C4-2B (cell line): ENCODE data around the gene GALNTL6.

Source experiments
- H3K27ac ChIP-seq: fragments of 450-650 bp; 2 replicates; pipeline ENCODE4 v1.5.1; 2017
- ZFX ChIP-seq: fragments of 450-650 bp; IDR thresholded peaks from 2 replicates; pipeline ENCODE4 v1.6.1; 2017
- TF ChIP-seq, protein P1 (sequence below): fragments of 450-650 bp; conservative IDR thresholded peaks from 2 replicates; pipeline ENCODE4 v1.5.1; 2017; ENCODE audit warnings: mild to moderate bottlenecking

Gene GALNTL6

DNA sequence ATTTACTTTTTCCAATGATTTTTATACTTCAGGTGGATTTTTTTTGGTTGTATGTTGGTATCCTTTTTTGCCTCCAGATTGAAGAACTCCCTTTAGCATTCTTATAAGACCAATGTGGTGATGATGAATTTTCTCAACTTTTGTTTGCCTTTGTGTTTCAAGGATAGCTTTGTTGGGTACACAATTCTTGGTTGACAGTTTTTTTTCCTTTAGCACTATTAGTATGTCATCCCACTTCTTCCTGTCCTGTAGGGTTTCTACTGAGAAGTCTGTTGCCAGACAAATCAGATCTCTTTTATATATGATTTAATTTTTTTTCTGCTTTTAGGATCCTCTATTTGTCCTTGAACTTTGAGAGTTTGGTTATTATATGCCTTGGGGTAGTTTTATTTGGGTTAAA, 892.4 kb downstream of the GALNTL6 start:
- TF ChIP-seq ZFX, result no peak
- H3K27ac ChIP-seq, result no peak overlapping the region

DNA sequence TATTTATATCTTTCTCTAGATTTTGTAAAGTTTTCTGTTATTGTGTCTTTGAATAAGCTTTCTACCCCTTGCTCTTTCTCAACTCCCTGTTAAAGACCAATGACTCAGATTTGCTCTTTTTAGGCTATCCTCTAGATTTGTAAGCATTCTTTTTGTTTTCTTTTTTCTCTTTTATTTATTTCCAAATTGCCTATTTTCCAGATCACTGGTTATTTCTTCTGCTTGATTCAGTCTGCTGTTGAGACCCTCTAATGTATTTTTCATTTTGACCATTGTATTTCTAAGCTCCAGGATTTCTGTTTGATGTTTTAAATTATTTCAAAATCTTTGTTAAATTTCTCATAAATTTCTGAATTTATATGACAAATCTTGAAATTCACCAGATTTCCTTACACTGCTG, 892.8 kb downstream of the GALNTL6 start:
- no peak for TF ChIP-seq ZFX
- TF ChIP-seq, protein P1, sequence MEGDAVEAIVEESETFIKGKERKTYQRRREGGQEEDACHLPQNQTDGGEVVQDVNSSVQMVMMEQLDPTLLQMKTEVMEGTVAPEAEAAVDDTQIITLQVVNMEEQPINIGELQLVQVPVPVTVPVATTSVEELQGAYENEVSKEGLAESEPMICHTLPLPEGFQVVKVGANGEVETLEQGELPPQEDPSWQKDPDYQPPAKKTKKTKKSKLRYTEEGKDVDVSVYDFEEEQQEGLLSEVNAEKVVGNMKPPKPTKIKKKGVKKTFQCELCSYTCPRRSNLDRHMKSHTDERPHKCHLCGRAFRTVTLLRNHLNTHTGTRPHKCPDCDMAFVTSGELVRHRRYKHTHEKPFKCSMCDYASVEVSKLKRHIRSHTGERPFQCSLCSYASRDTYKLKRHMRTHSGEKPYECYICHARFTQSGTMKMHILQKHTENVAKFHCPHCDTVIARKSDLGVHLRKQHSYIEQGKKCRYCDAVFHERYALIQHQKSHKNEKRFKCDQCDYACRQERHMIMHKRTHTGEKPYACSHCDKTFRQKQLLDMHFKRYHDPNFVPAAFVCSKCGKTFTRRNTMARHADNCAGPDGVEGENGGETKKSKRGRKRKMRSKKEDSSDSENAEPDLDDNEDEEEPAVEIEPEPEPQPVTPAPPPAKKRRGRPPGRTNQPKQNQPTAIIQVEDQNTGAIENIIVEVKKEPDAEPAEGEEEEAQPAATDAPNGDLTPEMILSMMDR, result no peak

DNA sequence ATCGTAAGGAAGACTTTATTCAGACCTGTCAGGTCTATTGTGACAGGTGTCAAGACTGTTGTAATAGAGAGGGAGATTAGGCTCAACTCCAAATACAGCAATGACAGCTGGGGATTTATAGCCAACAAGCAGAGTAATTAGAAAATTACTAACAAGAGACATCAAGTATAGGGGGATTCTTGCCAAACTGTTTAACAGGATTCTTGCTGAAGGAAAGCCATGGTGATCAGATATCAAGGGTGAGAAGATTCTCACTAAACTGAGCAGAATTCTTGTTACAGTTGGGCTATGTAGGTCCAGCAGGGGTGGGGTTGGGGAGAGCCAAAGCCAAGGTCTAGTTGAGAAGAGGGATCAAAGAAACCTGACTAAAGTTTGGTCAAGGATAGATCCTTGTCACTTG, 894.4 kb downstream of the GALNTL6 start:
- H3K27ac ChIP-seq, result no peak overlapping the region
- TF ChIP-seq ZFX, result no peak
- TF ChIP-seq, protein P1, result no peak

More for the DNA sequence above, 892.8 kb downstream of the GALNTL6 start:
- H3K27ac ChIP-seq, result no peak overlapping the region

DNA sequence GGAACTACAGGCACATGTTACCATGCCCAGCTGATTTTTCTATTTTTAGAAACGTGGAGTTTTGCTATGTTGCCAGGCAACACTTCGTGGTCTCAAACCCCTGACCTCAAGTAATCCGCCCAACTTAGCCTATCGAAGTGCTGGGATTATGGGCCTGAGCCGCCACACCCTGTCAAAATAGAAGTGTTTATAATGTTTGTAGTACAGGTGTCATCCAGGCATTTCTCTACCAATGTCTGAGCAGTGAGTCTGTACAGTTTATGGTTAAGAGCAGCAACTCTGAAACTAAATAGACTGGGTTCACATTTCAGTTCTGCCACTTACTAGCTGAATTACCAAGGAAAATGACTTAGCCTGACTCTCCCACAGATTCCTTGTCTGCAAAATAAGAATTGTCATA, 895.0 kb downstream of the GALNTL6 start:
- H3K27ac ChIP-seq, result no peak overlapping the region

DNA sequence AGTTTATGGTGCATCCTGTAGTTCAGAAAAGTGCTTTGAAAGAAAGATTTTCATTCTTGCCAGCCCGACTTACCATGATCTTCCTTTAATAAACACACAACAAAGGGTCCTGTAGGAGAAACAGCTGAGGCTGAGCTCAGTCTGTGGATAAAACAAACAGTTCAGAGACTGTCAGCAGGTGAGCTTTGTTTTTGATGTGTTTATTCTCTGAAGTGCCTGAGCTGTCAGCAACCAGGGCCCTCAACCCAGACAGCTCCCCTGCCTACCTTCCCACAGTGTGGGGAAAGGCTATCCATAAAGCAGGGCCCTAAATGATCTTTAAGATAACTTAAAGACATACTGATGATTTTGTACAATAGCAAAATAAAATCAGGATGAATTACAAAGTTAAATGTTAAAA, 896.2 kb downstream of the GALNTL6 start:
- TF ChIP-seq, protein P1, result no peak
- no peak for TF ChIP-seq ZFX
- no peak overlapping the region for H3K27ac ChIP-seq

More for the DNA sequence above, 895.0 kb downstream of the GALNTL6 start:
- TF ChIP-seq ZFX, result no peak
- TF ChIP-seq, protein P1, result no peak

DNA sequence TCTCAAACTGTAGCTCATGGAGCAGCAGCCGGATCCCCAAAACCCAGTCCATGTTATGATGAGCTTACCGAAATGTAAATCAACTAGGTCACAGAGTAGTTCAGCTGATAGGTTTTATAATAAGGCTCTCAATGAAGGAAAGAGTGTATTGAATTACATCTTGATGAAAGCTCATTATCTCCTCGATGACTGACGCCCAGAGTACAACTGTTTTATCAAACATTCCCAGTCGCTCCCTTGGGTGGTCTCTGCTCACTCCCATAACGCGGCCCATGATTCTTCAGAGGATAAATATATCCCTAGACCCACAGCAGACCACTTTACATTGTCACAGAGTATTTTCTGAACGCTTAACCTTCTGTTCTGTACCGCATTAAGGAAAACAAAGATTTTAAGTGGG, 903.1 kb downstream of the GALNTL6 start:
- no peak overlapping the region for H3K27ac ChIP-seq
- TF ChIP-seq ZFX, result no peak
- TF ChIP-seq, protein P1, result no peak

DNA sequence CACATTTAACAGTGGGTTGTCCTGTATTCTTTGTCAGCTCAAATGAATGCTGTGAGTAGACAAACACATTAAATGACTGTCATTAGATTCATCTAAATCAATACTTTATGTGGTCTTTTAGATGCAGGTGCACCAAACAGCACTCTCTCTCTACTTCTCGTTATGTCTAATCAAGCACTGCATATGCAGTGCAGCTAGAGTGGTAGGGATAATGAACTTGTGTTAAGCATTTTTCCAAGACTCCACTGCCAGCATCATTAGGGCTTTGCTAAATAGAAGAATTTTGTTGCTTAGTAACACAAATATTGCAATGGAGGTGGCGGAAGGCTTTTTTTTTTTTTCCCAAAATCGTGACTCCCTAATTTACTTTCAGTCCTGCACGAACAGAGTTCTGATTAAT, 908.5 kb downstream of the GALNTL6 start:
- no peak overlapping the region for H3K27ac ChIP-seq
- TF ChIP-seq, protein P1, result no peak
- TF ChIP-seq ZFX, result no peak

DNA sequence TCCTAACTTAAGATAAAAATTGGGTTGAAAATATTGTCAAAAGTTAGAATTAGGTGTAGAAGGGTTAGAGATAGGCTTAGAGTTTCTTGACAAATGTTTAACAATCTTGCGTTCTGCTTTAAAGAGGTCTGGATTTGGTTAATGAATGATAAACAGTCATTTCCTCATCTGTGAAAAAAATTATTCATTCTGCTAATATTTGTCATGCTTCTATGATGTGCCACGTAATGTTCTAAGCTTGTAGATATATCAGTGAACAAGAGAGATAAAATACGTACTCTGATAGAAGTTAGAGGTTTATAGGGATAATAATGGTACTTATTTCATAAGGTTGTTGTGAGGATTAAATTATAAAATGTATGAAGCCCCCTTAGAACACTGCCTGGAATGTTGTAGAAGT, 912.4 kb downstream of the GALNTL6 start:
- TF ChIP-seq ZFX, result no peak
- TF ChIP-seq, protein P1, result no peak
- no peak overlapping the region for H3K27ac ChIP-seq
